Transverse colon (tissue), 4 donors: ENCODE data around the gene MANEAL.

Experiments
- CTCF ChIP-seq, 5 experiments: fragments of 200-600 bp in 3 of 5; fragments of 450-650 bp in 2 of 5; sonication (generic) in 3 of 5; IDR thresholded peaks; 1 replicate in 2 of 5; 2 replicates in 3 of 5; pipeline ENCODE4 v1.5.1; 2016 to 2017; ENCODE audit warnings: antibody characterized with exemption in 5 of 5, inconsistent platforms in 3 of 5, mild to moderate bottlenecking in 2 of 5, moderate library complexity in 1 of 5
- POLR2AphosphoS5 ChIP-seq, 3 donors: sonication (generic); formaldehyde crosslinking; IDR thresholded peaks; one replicate each; pipeline ENCODE4 v1.6.1; 2016; ENCODE audit warnings: antibody characterized with exemption in 3 of 3

GRCh38 chr1:37792943-37793686 lies 532 bp upstream of the MANEAL start:
- TF ChIP-seq CTCF (IDR thresholded peaks at IDR 0.05) (no peak), POLR2AphosphoS5 (IDR thresholded peaks at IDR 0.05) (no peak)
